Measurements from ENCODE around the gene S100A3. TPM values are rescaled to one million over a fixed set of nuclear protein-coding genes. Genes with fewer than 3 reads are reported as not detected.

Gene S100A3
- polyA plus RNA-seq, 1 of the 3 experiments (the other 2 are of a cell fraction): 11.8 TPM

- H2AFZ ChIP-seq (ENCODE audit: low read depth): no peak overlapping the region; the same call in 1 of the 2 replicates
- no peaks in the 10 kb centered on the region for H3K36me3 ChIP-seq (replicated peaks in 1 of 2; ENCODE audit: control insufficient read depth in 1 of 2, insufficient read depth in 2 of 2, low read length in 1 of 2)
- H3K4me3 ChIP-seq (ENCODE audit: low read depth in 2 of 2, low read length in 1 of 2): no peak overlapping the region
- H3K27ac ChIP-seq (ENCODE audit: low read depth in 2 of 2, low read length in 1 of 2): peak overlapping the region; percentile 95 to 99
- 32% methylated on average over 14 of the region's 16 CpGs for WGBS (ENCODE audit: low lambda C conversion rate)
- DNase-seq: peak; percentile 73
- no peaks in the 10 kb centered on the region for H3K27me3 ChIP-seq (ENCODE audit: insufficient read depth)
- H3K4me1 ChIP-seq (ENCODE audit: control insufficient read depth in 1 of 2, insufficient read depth in 2 of 2, low read depth in 1 of 2, low read length in 1 of 2): peaks cover 33 to 43% of the 10 kb centered on the region in 2 experiments
- peak overlapping the region; percentile 70 for H3K4me2 ChIP-seq
- H4K20me1 ChIP-seq (ENCODE audit: insufficient read depth): no peaks in the 10 kb centered on the region
- POLR2A ChIA-PET: no interaction called here
- CTCF ChIA-PET: interaction anchor here (1.0 to 7.2 kb wide), 5 partner anchors 33 to 214 kb away, joined by 4 to 81 read pairs (median 6); no protein-coding TSS in a partner anchor
- H3K9me2 ChIP-seq: no peaks in the 10 kb centered on the region
- peaks cover 8% of the 10 kb centered on the region for H3F3A ChIP-seq (replicated peaks; ENCODE audit: insufficient read depth)
- no peaks in the 10 kb centered on the region for H3K9me3 ChIP-seq
- H3K79me2 ChIP-seq (ENCODE audit: insufficient read depth): peaks cover 26% of the 10 kb centered on the region
- peak overlapping the region; percentile 82 for H3K9ac ChIP-seq
- TF ChIP-seq USF1 (IDR thresholded peaks at IDR 0.05; ENCODE audit: borderline replicate concordance, low read depth): no peak
- TF ChIP-seq TEAD4 (IDR thresholded peaks at IDR 0.05; ENCODE audit: borderline replicate concordance, insufficient read depth): peak; percentile 95
- no peak for TF ChIP-seq EZH2phosphoT487 (IDR thresholded peaks at IDR 0.05; ENCODE audit: borderline replicate concordance, low read depth)
- TF ChIP-seq FOSL2 (IDR thresholded peaks at IDR 0.05; ENCODE audit: borderline replicate concordance, low read depth): peak; percentile 100
- TF ChIP-seq POLR2AphosphoS5 (IDR thresholded peaks at IDR 0.05; ENCODE audit: low read depth, low read length): peak; percentile 78
- no peak for TF ChIP-seq RFX5 (IDR thresholded peaks at IDR 0.05; ENCODE audit: low read length)
- peak; percentile 47 for TF ChIP-seq GABPA (IDR thresholded peaks at IDR 0.05; ENCODE audit: low read depth)
- TF ChIP-seq MAX (IDR thresholded peaks at IDR 0.05; ENCODE audit: low read depth): peak; percentile 83
- peak; percentile 86 for TF ChIP-seq NFIC (IDR thresholded peaks at IDR 0.05; ENCODE audit: borderline replicate concordance)
- peak; percentile 28; the same call in 1 of the 2 replicates for TF ChIP-seq TAF1 (IDR thresholded peaks at IDR 0.05; ENCODE audit: borderline replicate concordance, low read depth, low read length)
- TF ChIP-seq FOXJ3 (CRISPR knock-in tag; IDR thresholded peaks at IDR 0.05): no peak
- peak; percentile 88 for TF ChIP-seq FOXM1 (IDR thresholded peaks at IDR 0.05; ENCODE audit: low read depth)
- no peak for TF ChIP-seq GATA2 (CRISPR knock-in tag; IDR thresholded peaks at IDR 0.05)
- no peak for TF ChIP-seq CTCF (IDR thresholded peaks at IDR 0.05)
- peak; percentile 77; the same call in 1 of the 2 replicates for TF ChIP-seq ZBTB33 (IDR thresholded peaks at IDR 0.05; ENCODE audit: borderline replicate concordance, low read depth)
- peak; percentile 46; the same call in 1 of the 2 replicates for TF ChIP-seq MEF2A (IDR thresholded peaks at IDR 0.05; ENCODE audit: borderline replicate concordance, low read depth)
- peak; percentile 98 for TF ChIP-seq TCF12 (IDR thresholded peaks at IDR 0.05)
- TF ChIP-seq CHD2 (IDR thresholded peaks at IDR 0.05; ENCODE audit: low read length, partially characterized antibody): peak; percentile 80
- TF ChIP-seq JUND (IDR thresholded peaks at IDR 0.05): peak; percentile 100
- TF ChIP-seq IRF3 (IDR thresholded peaks at IDR 0.05; ENCODE audit: low read depth, low read length): no peak
- TF ChIP-seq RAD21 (IDR thresholded peaks at IDR 0.05; ENCODE audit: low read length): peak; percentile 6; the same call in 1 of the 2 replicates
- TF ChIP-seq PBX3 (IDR thresholded peaks at IDR 0.05): peak; percentile 79
- no peak for TF ChIP-seq RCOR1 (IDR thresholded peaks at IDR 0.05; ENCODE audit: low read length)
- TF ChIP-seq EP300 (IDR thresholded peaks at IDR 0.05; ENCODE audit: borderline replicate concordance in 1 of 2, low read depth in 1 of 2, low read length in 1 of 2): peak; percentile 24 to 99; a peak in 2 of 4 replicates
- TF ChIP-seq SIN3A (IDR thresholded peaks at IDR 0.05; ENCODE audit: borderline replicate concordance, low read depth, low read length): peak; percentile 88; the same call in 1 of the 2 replicates
Measured at GRCh38 chr1:153566414-153567371, 17.6 kb upstream of the S100A3 start.
